ENCODE results near the gene SLC37A2.

The SLC37A2 gene

DNA sequence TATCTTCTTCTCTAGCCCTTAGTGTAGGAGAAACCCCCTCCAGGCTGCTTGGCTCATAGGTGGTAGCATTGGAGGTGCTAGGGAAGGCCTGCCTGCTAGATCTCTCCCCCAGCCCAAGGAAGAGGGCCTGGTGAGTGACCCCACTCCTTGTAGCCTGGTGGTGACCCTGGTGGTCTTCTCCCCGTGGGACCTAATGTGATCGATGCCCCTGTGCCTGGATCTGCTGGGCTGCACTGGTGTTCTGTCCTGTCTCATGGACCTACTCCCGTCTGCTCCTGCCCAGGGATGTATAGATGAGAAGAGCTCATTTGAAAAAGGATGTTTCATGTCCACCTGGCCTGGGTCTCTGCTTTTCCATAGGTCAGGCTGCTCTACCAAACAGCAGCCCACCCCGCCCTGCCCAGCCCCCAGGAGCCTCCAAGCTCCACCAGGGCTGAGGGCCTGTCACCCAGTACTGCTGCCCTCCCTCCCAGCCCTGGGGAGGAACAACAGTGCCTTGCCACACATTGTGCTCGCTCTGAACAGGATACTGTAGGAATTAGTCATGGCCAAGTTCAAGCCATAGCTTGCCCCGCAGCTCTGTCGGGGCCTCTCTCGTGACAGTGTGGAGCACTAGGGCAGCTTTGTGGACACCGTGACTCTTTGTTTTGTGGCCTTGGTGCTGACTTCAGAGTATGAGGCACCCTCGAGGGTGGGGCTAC is 19.7 kb downstream of the SLC37A2 start:
- no peak overlapping the region for H3K27ac ChIP-seq (ENCODE audit: low read depth, low read length, poor library complexity, severe bottlenecking)
- H3K9ac ChIP-seq (ENCODE audit: low read length), result no peak overlapping the region
- H3K4me3 ChIP-seq (ENCODE audit: low read depth, low read length, poor library complexity, severe bottlenecking), result no peak overlapping the region
- H3K79me2 ChIP-seq (ENCODE audit: insufficient read depth, low read length), result no peaks in the 10 kb centered on the region
- H3K9me2 ChIP-seq (ENCODE audit: low read depth, low read length), result no peaks in the 10 kb centered on the region
- H3F3A ChIP-seq (ENCODE audit: insufficient read depth, low read length), result no peaks in the 10 kb centered on the region
- no peaks in the 10 kb centered on the region for H4K20me1 ChIP-seq (ENCODE audit: insufficient read depth, low read length)
- no peak overlapping the region for H3K4me2 ChIP-seq (ENCODE audit: low read length)
- no peaks in the 10 kb centered on the region for H3K4me1 ChIP-seq (ENCODE audit: insufficient read depth, low read length, severe bottlenecking)
- no peaks in the 10 kb centered on the region for H3K9me3 ChIP-seq (ENCODE audit: low read length)
- no peak overlapping the region for H2AFZ ChIP-seq (ENCODE audit: low read length)
- H3K36me3 ChIP-seq (ENCODE audit: insufficient read depth, low read length), result no peaks in the 10 kb centered on the region
- no peak for TF ChIP-seq EZH2 (IDR thresholded peaks at IDR 0.05; ENCODE audit: borderline replicate concordance, low read length)
- TF ChIP-seq, protein P1, sequence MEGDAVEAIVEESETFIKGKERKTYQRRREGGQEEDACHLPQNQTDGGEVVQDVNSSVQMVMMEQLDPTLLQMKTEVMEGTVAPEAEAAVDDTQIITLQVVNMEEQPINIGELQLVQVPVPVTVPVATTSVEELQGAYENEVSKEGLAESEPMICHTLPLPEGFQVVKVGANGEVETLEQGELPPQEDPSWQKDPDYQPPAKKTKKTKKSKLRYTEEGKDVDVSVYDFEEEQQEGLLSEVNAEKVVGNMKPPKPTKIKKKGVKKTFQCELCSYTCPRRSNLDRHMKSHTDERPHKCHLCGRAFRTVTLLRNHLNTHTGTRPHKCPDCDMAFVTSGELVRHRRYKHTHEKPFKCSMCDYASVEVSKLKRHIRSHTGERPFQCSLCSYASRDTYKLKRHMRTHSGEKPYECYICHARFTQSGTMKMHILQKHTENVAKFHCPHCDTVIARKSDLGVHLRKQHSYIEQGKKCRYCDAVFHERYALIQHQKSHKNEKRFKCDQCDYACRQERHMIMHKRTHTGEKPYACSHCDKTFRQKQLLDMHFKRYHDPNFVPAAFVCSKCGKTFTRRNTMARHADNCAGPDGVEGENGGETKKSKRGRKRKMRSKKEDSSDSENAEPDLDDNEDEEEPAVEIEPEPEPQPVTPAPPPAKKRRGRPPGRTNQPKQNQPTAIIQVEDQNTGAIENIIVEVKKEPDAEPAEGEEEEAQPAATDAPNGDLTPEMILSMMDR (IDR thresholded peaks at IDR 0.05; ENCODE audit: low read length), result no peak
- no peaks in the 10 kb centered on the region for H3K27me3 ChIP-seq (ENCODE audit: insufficient read depth, low read length)

DNA sequence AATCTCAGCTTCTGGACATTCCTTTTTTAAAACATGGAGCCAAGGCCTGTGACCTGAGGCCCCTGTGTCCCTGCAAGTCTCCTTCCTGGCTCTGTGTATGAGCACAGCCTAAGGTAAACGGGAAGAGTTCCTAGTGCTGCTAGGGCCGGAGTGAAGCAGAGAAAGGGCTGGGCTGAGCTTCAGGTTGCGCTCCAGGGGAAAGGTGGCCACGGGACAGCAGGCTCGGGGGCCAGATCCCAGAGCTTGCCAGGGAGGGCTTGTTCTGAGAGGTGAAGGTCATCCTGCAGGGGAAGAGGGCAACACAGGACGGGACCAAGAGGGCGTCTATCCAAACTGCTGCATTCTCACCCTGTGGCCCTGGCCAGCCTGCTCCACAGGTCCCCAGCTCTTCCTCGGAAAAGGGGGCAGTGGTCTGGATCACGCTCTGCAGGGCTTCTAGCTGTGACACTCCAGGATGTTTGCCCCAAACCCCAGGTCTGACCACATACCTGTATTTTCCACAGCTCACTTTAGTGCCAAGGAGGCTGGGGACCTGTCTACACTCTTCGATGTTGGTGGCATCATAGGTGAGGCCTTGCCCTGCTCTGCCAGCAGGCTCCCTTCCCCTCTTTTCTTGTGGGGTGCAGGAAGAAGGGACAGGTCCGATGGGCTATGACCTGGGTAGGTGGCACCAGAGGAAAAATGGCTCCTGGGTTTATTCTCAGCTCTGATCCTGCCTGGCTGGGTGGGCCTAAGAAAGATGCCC is 20.4 kb downstream of the SLC37A2 start:
- Histone ChIP-seq H3K27ac (ENCODE audit: low read depth, low read length, poor library complexity, severe bottlenecking) (no peak overlapping the region), H3K4me3 (ENCODE audit: low read depth, low read length, poor library complexity, severe bottlenecking) (no peak overlapping the region), H3K27me3 (ENCODE audit: insufficient read depth, low read length) (no peaks in the 10 kb centered on the region), H3K9me2 (ENCODE audit: low read depth, low read length) (no peaks in the 10 kb centered on the region), H2AFZ (ENCODE audit: low read length) (no peak overlapping the region), H3K9ac (ENCODE audit: low read length) (no peak overlapping the region), H3F3A (ENCODE audit: insufficient read depth, low read length) (no peaks in the 10 kb centered on the region), H3K79me2 (ENCODE audit: insufficient read depth, low read length) (no peaks in the 10 kb centered on the region), H3K4me2 (ENCODE audit: low read length) (no peak overlapping the region), H3K9me3 (ENCODE audit: low read length) (no peaks in the 10 kb centered on the region), H4K20me1 (ENCODE audit: insufficient read depth, low read length) (no peaks in the 10 kb centered on the region), H3K36me3 (ENCODE audit: insufficient read depth, low read length) (no peaks in the 10 kb centered on the region), H3K4me1 (ENCODE audit: insufficient read depth, low read length, severe bottlenecking) (no peaks in the 10 kb centered on the region)
- TF ChIP-seq, protein P1 (IDR thresholded peaks at IDR 0.05; ENCODE audit: low read length), result no peak
- no peak for TF ChIP-seq EZH2 (IDR thresholded peaks at IDR 0.05; ENCODE audit: borderline replicate concordance, low read length)

DNA sequence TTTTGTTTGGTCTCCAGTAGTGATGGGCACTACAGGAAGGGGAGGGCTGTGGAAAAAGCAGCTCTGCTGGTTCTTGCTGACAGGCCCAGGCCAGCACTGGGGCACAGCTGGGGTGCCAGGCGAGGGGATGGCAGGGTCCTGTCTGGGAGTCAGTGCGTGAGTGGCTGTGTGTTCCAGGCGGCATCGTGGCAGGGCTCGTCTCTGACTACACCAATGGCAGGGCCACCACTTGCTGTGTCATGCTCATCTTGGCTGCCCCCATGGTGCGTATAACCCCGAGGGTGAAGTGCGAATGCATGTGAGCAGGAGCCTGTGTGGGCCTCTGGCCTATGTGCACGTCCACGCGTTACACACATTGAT is 20.9 kb downstream of the SLC37A2 start:
- H3K4me1 ChIP-seq (ENCODE audit: insufficient read depth, low read length, severe bottlenecking), result no peaks in the 10 kb centered on the region

More for the DNA sequence above, 20.9 kb downstream of the SLC37A2 start:
- no peak overlapping the region for H3K4me3 ChIP-seq (ENCODE audit: low read depth, low read length, poor library complexity, severe bottlenecking)
- no peaks in the 10 kb centered on the region for H3F3A ChIP-seq (ENCODE audit: insufficient read depth, low read length)
- no peak for TF ChIP-seq EZH2 (IDR thresholded peaks at IDR 0.05; ENCODE audit: borderline replicate concordance, low read length)
- TF ChIP-seq, protein P1 (IDR thresholded peaks at IDR 0.05; ENCODE audit: low read length), result no peak
- no peak overlapping the region for H3K27ac ChIP-seq (ENCODE audit: low read depth, low read length, poor library complexity, severe bottlenecking)
- no peaks in the 10 kb centered on the region for H4K20me1 ChIP-seq (ENCODE audit: insufficient read depth, low read length)
- H3K27me3 ChIP-seq (ENCODE audit: insufficient read depth, low read length), result no peaks in the 10 kb centered on the region
- no peaks in the 10 kb centered on the region for H3K79me2 ChIP-seq (ENCODE audit: insufficient read depth, low read length)
- no peak overlapping the region for H3K9ac ChIP-seq (ENCODE audit: low read length)
- no peaks in the 10 kb centered on the region for H3K9me3 ChIP-seq (ENCODE audit: low read length)
- no peaks in the 10 kb centered on the region for H3K9me2 ChIP-seq (ENCODE audit: low read depth, low read length)
- H3K4me2 ChIP-seq (ENCODE audit: low read length), result no peak overlapping the region
- no peaks in the 10 kb centered on the region for H3K36me3 ChIP-seq (ENCODE audit: insufficient read depth, low read length)
- H2AFZ ChIP-seq (ENCODE audit: low read length), result no peak overlapping the region

Measured in OCI-LY1 (cell line).